Upper lobe of left lung (tissue), 6 donors: ENCODE data around the gene SLC6A20. TPM values are rescaled to one million over a fixed set of nuclear protein-coding genes. Genes with fewer than 3 reads are reported as not detected.

Experiments
- ATAC-seq, 2 donors: fragments of 200-7000 bp; cut with Tn5 transposase; one replicate each; pipeline ENCODE4 v1.9.1; 2022; ENCODE audit warnings: mild to moderate bottlenecking in 2 of 2, moderate library complexity in 2 of 2; ENCODE audit not compliant: low FRiP score in 2 of 2
- DNase-seq, 2 donors: peaks; one replicate each; pipeline ENCODE4 v3.0.0-alpha.2; 2019 to 2020
- H3K27ac ChIP-seq, 4 donors: fragments of 200-600 bp; sonication (generic); one replicate each; pipeline ENCODE4 v1.5.1; 2016 to 2019
- H3K27me3 ChIP-seq, 4 donors: fragments of 200-600 bp; sonication (generic); one replicate each; pipeline ENCODE4 v1.5.1; 2017 to 2019
- H3K36me3 ChIP-seq, 4 donors: fragments of 200-600 bp; sonication (generic); one replicate each; pipeline ENCODE4 v1.5.1; 2016 to 2019
- H3K4me1 ChIP-seq, 4 donors: fragments of 200-600 bp; sonication (generic); one replicate each; pipeline ENCODE4 v1.5.1; 2018 to 2019
- H3K4me3 ChIP-seq, 4 donors: fragments of 200-600 bp; sonication (generic); one replicate each; pipeline ENCODE4 v1.5.1; 2017 to 2019; ENCODE audit warnings: mild to moderate bottlenecking in 2 of 4, moderate library complexity in 1 of 4
- H3K9me3 ChIP-seq, 4 donors: fragments of 200-600 bp; sonication (generic); one replicate each; pipeline ENCODE4 v1.5.1; 2018 to 2019
- CTCF ChIP-seq, 6 experiments: fragments of 450-650 bp in 4 of 6; fragments of 200-600 bp in 2 of 6; sonication (generic) in 2 of 6; IDR thresholded peaks; one replicate each; pipeline ENCODE4 v1.5.1; 2016 to 2019; ENCODE audit warnings: antibody characterized with exemption in 6 of 6
- EP300 ChIP-seq, 4 donors: sonication (generic); formaldehyde crosslinking; IDR thresholded peaks; one replicate each; pipeline ENCODE4 v1.5.1; 2017; ENCODE audit warnings: antibody characterized with exemption in 4 of 4, control low read depth in 2 of 4
- POLR2A ChIP-seq, 4 donors: fragments of 450-650 bp; IDR thresholded peaks; one replicate each; pipeline ENCODE4 v1.5.1; 2016 to 2017; ENCODE audit warnings: antibody characterized with exemption in 4 of 4, mild to moderate bottlenecking in 2 of 4
- POLR2AphosphoS5 ChIP-seq, 2 donors: sonication (generic); formaldehyde crosslinking; IDR thresholded peaks; one replicate each; pipeline ENCODE4 v1.5.1; 2017; ENCODE audit warnings: antibody characterized with exemption in 2 of 2
- WGBS, 2 donors: methylation state at CpG; one replicate each; pipeline ENCODE4 v1.1.5; 2017 to 2018; 5-methylcytosine and 5-hydroxymethylcytosine counted together
- total RNA-seq, 6 donors: library from RNA; depleted of rRNA in 4 of 6; stranded (reverse); fragments of >200 nt in 4 of 6; gene quantifications; one replicate each; pipeline versions ENCODE4 v1.1.0 to v1.2.1, GENCODE V29; 2016 to 2021
- donor health status: DM: no; HTN: no; CAD: no; lungs with moderate emphysema.
- donor health status: DM: no; HTN: yes; CAD: no; lungs with severe emphysema.

The SLC6A20 gene
- total RNA-seq, 6 donors from 2014 or later = 0.11 to 20.1 (median 7.2) TPM

- Histone ChIP-seq H3K27ac (no peak overlapping the region), H3K9me3 (no peaks in the 10 kb centered on the region), H3K4me3 (no peak overlapping the region), H3K36me3 (no peaks in the 10 kb centered on the region), H3K4me1 (peaks cover 11 to 17% (median 14%) of the 10 kb centered on the region in 4 donors), H3K27me3 (peaks cover 0 to 16% (median 8%) of the 10 kb centered on the region in 4 donors)
- no peak for DNase-seq
- ATAC-seq = no peak
- no peak for TF ChIP-seq POLR2AphosphoS5 (IDR thresholded peaks at IDR 0.05)
- no peak for TF ChIP-seq POLR2A (IDR thresholded peaks at IDR 0.05)
- no peak for TF ChIP-seq CTCF (IDR thresholded peaks at IDR 0.05)
- TF ChIP-seq EP300 (IDR thresholded peaks at IDR 0.05) = no peak
- WGBS, 2 donors = 88 to 94% methylated on average over 2 of the region's 2 CpGs
Observed at GRCh38 chr3:45799586-45799985, 3.2 kb upstream of the SLC6A20 start.

GRCh38 chr3:45798034-45798433, 1.7 kb upstream of the SLC6A20 start:
- Histone ChIP-seq H3K9me3 (no peaks in the 10 kb centered on the region), H3K27ac (no peak overlapping the region), H3K27me3 (peaks cover 0 to 16% (median 8%) of the 10 kb centered on the region in 4 donors), H3K4me1 (peaks cover 11 to 17% (median 14%) of the 10 kb centered on the region in 4 donors), H3K36me3 (no peaks in the 10 kb centered on the region), H3K4me3 (no peak overlapping the region)
- ATAC-seq (no peak), DNase-seq (no peak)
- 78 to 79% methylated on average over 4 of the region's 4 CpGs for WGBS, 2 donors
- no peak for TF ChIP-seq CTCF (IDR thresholded peaks at IDR 0.05)
- no peak for TF ChIP-seq EP300 (IDR thresholded peaks at IDR 0.05)
- TF ChIP-seq POLR2A (IDR thresholded peaks at IDR 0.05) = no peak
- TF ChIP-seq POLR2AphosphoS5 (IDR thresholded peaks at IDR 0.05) = no peak

DNA sequence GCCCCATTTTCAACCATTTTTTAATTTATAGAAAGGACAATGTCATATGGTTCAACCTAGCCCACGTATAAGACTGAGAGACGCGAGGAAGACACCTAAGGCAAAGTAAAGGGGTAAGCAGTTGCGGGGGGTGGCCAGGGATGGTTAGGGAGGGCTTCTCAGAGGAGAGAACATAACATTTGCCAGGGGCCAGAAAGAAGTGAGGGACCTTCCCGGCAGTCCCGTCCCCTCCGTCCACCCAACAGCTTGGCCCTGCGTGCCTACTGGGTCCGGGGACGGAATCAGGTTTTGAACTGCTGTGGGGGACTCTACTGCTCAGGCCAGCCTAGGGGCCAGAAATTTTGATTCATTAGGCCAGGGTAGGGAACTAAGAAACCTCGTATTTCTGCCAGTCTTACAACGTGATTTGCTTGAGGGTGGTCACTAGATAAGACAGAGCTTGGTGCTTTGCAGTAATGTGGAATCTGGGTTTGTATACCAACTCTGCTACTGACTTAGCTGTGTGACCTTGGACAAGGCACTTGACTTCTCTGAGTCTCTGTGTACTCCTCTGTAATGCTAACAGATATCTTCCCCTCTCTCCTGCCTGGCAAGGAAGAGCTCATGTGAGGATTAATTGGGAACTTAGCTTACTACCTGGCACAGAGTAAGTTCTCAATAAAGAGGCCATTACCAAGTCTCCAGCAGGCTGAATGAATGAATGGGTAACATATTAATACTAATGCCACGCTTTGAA, 734 bp upstream of the SLC6A20 start:
- TF ChIP-seq POLR2A (IDR thresholded peaks at IDR 0.05) (no peak), POLR2AphosphoS5 (IDR thresholded peaks at IDR 0.05) (no peak), CTCF (IDR thresholded peaks at IDR 0.05) (no peak), EP300 (IDR thresholded peaks at IDR 0.05) (no peak)
- DNase-seq = no peak
- 65 to 68% methylated on average over 12 to 13 of the region's 13 CpGs for WGBS, 2 donors
- peaks cover 0 to 16% (median 8%) of the 10 kb centered on the region in 4 donors for H3K27me3 ChIP-seq
- H3K4me1 ChIP-seq = peaks cover 11 to 17% (median 14%) of the 10 kb centered on the region in 4 donors
- peak overlapping the region in 3 of 4 donors; percentile 40 to 59 (median 44) for H3K4me3 ChIP-seq
- no peak for ATAC-seq
- H3K27ac ChIP-seq = no peak overlapping the region
- no peaks in the 10 kb centered on the region for H3K36me3 ChIP-seq
- no peaks in the 10 kb centered on the region for H3K9me3 ChIP-seq

DNA sequence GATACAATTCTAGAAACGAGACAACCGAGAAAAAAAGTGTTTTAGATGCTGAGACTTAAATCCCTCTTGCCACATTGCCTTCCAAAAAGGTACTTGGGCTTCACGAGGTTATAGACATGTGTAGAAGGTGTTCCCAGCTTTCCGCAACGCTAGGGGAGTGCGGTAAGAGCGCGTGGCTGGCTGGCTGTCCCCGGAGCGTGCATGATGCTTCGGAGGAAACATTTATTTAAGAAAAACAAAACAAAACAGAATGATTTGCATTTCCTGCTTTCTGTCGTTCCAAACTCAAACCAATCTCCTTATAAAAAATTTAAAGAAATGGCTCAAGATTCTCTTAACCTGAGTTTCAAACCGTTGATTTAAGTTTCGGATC, 841 bp downstream of the SLC6A20 start:
- no peak overlapping the region for H3K27ac ChIP-seq
- 17 to 25% methylated on average over 14 of the region's 14 CpGs for WGBS, 2 donors
- peaks cover 0 to 16% (median 8%) of the 10 kb centered on the region in 4 donors for H3K27me3 ChIP-seq
- peak overlapping the region in 3 of 4 donors; percentile 40 to 59 (median 44) for H3K4me3 ChIP-seq
- DNase-seq (peak in 1 of 2 donors; percentile 37), ATAC-seq (no peak)
- H3K36me3 ChIP-seq = no peaks in the 10 kb centered on the region
- no peaks in the 10 kb centered on the region for H3K9me3 ChIP-seq
- peaks cover 11 to 17% (median 14%) of the 10 kb centered on the region in 4 donors for H3K4me1 ChIP-seq
- TF ChIP-seq CTCF (IDR thresholded peaks at IDR 0.05) = no peak
- TF ChIP-seq EP300 (IDR thresholded peaks at IDR 0.05) = no peak
- no peak for TF ChIP-seq POLR2AphosphoS5 (IDR thresholded peaks at IDR 0.05)
- TF ChIP-seq POLR2A (IDR thresholded peaks at IDR 0.05) = no peak
